Keratinocyte (primary cell): ENCODE measurements around the gene KANK2.
"Not testable (repeated sequence)": the region's sequence is repeated elsewhere in the genome, so short reads cannot be mapped to it uniquely, and the experiment has no call there.

Experiments used
- EZH2 ChIP-seq: IDR thresholded peaks from one replicate; pipeline ENCODE4 v1.6.1; 2012; ENCODE audit warnings: inconsistent platforms, mild to moderate bottlenecking, low read length, moderate library complexity
- TF ChIP-seq, protein P1 (sequence below), 3 experiments: IDR thresholded peaks in 1 of 3; conservative IDR thresholded peaks in 1 of 3; optimal IDR thresholded peaks in 1 of 3; 2 replicates in 2 of 3; 3 replicates in 1 of 3; pipeline versions ENCODE3 to v1.5.1; 2011; ENCODE audit warnings: low read length in 3 of 3, mild to moderate bottlenecking in 3 of 3, moderate library complexity in 2 of 3, control low read depth in 1 of 3, inconsistent platforms in 1 of 3; ENCODE audit not compliant: insufficient read depth in 2 of 3; ENCODE audit errors: extremely low read depth in 1 of 3

DNA sequence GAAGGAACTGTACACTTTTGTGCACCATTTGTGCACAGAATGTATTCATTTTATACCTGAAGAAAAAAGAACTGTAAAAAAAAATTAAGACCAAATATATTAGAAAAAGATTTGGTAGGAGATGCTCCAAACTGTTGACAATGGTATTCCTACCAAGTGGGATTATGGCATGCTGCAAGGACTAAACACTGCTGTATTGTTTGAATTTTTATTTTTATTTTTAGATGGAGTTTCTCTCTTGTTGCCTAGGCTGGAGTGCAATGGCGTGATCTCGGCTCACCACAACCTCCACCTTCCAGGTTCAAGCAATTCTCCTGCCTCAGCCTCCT lies 36.9 kb downstream of the KANK2 start:
- TF ChIP-seq, protein P1, sequence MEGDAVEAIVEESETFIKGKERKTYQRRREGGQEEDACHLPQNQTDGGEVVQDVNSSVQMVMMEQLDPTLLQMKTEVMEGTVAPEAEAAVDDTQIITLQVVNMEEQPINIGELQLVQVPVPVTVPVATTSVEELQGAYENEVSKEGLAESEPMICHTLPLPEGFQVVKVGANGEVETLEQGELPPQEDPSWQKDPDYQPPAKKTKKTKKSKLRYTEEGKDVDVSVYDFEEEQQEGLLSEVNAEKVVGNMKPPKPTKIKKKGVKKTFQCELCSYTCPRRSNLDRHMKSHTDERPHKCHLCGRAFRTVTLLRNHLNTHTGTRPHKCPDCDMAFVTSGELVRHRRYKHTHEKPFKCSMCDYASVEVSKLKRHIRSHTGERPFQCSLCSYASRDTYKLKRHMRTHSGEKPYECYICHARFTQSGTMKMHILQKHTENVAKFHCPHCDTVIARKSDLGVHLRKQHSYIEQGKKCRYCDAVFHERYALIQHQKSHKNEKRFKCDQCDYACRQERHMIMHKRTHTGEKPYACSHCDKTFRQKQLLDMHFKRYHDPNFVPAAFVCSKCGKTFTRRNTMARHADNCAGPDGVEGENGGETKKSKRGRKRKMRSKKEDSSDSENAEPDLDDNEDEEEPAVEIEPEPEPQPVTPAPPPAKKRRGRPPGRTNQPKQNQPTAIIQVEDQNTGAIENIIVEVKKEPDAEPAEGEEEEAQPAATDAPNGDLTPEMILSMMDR (optimal IDR thresholded peaks at IDR 0.05 in 1 of 3, IDR thresholded peaks at IDR 0.05 in 1 of 3, conservative IDR thresholded peaks at IDR 0.05 in 1 of 3; ENCODE audit: extremely low read depth in 1 of 3, insufficient read depth in 2 of 3, low read length in 3 of 3), result not testable (repeated sequence)
- TF ChIP-seq EZH2, result not testable (repeated sequence)
